ENCODE results near the gene SMAD7. TPM values are rescaled to one million over a fixed set of nuclear protein-coding genes. Genes with fewer than 3 reads are reported as not detected.

SMAD7 gene
- total RNA-seq, 1 donor from 2014 or later = 61.2 TPM

DNA sequence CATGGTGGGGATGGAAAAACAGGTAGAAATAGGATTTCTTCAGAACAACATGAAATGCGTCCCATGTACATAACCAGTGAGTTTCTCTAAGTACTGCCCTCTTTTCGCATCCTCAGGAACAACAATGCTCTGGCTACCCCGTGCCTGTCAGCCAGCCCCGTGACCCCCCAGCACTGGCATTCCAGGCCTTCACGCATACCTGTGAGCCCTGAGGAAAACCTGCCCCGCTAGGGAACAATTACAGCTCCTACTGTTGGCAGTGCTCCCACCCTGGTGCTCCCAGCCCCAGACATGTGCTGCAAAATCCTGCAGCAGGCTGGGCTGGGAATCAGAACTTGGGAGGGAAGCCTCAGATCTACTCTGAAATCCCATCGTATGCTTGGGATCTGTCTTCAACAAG is 9.1 kb downstream of the SMAD7 start:
- peak; percentile 68 for DNase-seq (ENCODE audit: low spot score)
- Mint-ChIP-seq H3K27me3 (ENCODE audit: low read depth) (no peaks in the 10 kb centered on the region), H3K4me1 (ENCODE audit: low read depth) (peaks cover 97% of the 10 kb centered on the region), H3K9me3 (ENCODE audit: low read depth) (no peaks in the 10 kb centered on the region), H3K27ac (ENCODE audit: unreplicated experiment) (peak overlapping the region; percentile 92), H3K4me3 (ENCODE audit: unreplicated experiment) (peak overlapping the region; percentile 88), H3K36me3 (ENCODE audit: low read depth) (peaks cover 39% of the 10 kb centered on the region)
- TF ChIP-seq, protein P1, sequence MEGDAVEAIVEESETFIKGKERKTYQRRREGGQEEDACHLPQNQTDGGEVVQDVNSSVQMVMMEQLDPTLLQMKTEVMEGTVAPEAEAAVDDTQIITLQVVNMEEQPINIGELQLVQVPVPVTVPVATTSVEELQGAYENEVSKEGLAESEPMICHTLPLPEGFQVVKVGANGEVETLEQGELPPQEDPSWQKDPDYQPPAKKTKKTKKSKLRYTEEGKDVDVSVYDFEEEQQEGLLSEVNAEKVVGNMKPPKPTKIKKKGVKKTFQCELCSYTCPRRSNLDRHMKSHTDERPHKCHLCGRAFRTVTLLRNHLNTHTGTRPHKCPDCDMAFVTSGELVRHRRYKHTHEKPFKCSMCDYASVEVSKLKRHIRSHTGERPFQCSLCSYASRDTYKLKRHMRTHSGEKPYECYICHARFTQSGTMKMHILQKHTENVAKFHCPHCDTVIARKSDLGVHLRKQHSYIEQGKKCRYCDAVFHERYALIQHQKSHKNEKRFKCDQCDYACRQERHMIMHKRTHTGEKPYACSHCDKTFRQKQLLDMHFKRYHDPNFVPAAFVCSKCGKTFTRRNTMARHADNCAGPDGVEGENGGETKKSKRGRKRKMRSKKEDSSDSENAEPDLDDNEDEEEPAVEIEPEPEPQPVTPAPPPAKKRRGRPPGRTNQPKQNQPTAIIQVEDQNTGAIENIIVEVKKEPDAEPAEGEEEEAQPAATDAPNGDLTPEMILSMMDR (IDR thresholded peaks at IDR 0.05) = no peak

GRCh38 chr18:48940854-48941611 is 9.7 kb downstream of the SMAD7 start:
- Mint-ChIP-seq H3K4me3 (ENCODE audit: unreplicated experiment) (peak overlapping the region; percentile 88), H3K36me3 (ENCODE audit: low read depth) (peaks cover 38% of the 10 kb centered on the region), H3K4me1 (ENCODE audit: low read depth) (peaks cover 97% of the 10 kb centered on the region), H3K9me3 (ENCODE audit: low read depth) (no peaks in the 10 kb centered on the region), H3K27ac (ENCODE audit: unreplicated experiment) (peak overlapping the region; percentile 92), H3K27me3 (ENCODE audit: low read depth) (no peaks in the 10 kb centered on the region)
- TF ChIP-seq, protein P1 (IDR thresholded peaks at IDR 0.05) = no peak
- DNase-seq (ENCODE audit: low spot score) = no peak

GRCh38 chr18:48939205-48940097 is 11.3 kb downstream of the SMAD7 start:
- H3K27ac Mint-ChIP-seq (ENCODE audit: unreplicated experiment) = peak overlapping the region; percentile 92
- peaks cover 97% of the 10 kb centered on the region for H3K4me1 Mint-ChIP-seq (ENCODE audit: low read depth)
- H3K36me3 Mint-ChIP-seq (ENCODE audit: low read depth) = peaks cover 33% of the 10 kb centered on the region
- H3K27me3 Mint-ChIP-seq (ENCODE audit: low read depth) = no peaks in the 10 kb centered on the region
- H3K4me3 Mint-ChIP-seq (ENCODE audit: unreplicated experiment) = peak overlapping the region; percentile 88
- TF ChIP-seq, protein P1 (IDR thresholded peaks at IDR 0.05) = no peak
- no peaks in the 10 kb centered on the region for H3K9me3 Mint-ChIP-seq (ENCODE audit: low read depth)
- DNase-seq (ENCODE audit: low spot score) = peak; percentile 89

DNA sequence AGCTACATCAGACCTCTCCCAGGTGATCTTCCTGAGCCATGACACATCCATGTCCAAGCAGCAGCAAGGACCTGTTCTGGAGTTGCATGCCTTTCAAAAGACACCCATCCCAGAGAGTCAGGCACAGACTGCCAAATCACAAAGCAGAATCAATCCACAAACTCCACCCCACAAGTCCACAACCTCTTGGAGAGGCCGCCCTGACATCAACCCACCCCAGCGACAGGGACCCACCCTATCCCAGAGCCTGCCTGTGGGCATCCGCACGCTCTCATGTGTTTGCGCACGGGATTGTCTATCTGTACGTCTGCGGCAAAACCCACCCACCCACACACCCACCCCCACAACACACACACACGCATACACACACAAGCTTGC is 11.9 kb downstream of the SMAD7 start:
- Mint-ChIP-seq H3K36me3 (ENCODE audit: low read depth) (peaks cover 30% of the 10 kb centered on the region), H3K27me3 (ENCODE audit: low read depth) (no peaks in the 10 kb centered on the region), H3K4me1 (ENCODE audit: low read depth) (peaks cover 97% of the 10 kb centered on the region), H3K4me3 (ENCODE audit: unreplicated experiment) (peak overlapping the region; percentile 35), H3K9me3 (ENCODE audit: low read depth) (no peaks in the 10 kb centered on the region), H3K27ac (ENCODE audit: unreplicated experiment) (peak overlapping the region; percentile 92)
- TF ChIP-seq, protein P1 (IDR thresholded peaks at IDR 0.05) = no peak
- DNase-seq (ENCODE audit: low spot score) = peak; percentile 75

Data from chondrocyte (in vitro differentiated cells).